K562 (cell line): ENCODE data around the gene CCDC28B. TPM values are rescaled to one million over a fixed set of nuclear protein-coding genes. Genes with fewer than 3 reads are reported as not detected.

Source experiments
- ATAC-seq: fragments of 200-7000 bp; cut with Tn5 transposase; 3 replicates; pipeline ENCODE4 v1.9.1; 2020; ENCODE audit warnings: moderate library complexity
- BruUV-seq: library from RNA; stranded (reverse); fragments of 400-500 nt; replicated peaks from 2 replicates; lab custom pipeline; 2021; lab: Mats Ljungman, UMichigan
- CTCF ChIA-PET: fragments of 300-600 bp; formaldehyde crosslinking; extraction: SDS; loops from one replicate; lab custom pipeline; 2021; ENCODE audit warnings: low intra/inter-chr PET ratio; lab: Yijun Ruan, JAX
- POLR2A ChIA-PET: fragments of 300-600, 350-650 bp; sonication (Branson Sonifier 250); formaldehyde crosslinking; extraction: SDS; loops from one replicate; lab custom pipeline; 2021; ENCODE audit warnings: antibody characterized with exemption, inconsistent platforms; lab: Yijun Ruan, JAX
- DNase-seq, 4 experiments: peaks; one replicate each; pipeline versions ENCODE4 v3.0.0 to v3.0.0-alpha.2; 2011 to 2018; ENCODE audit warnings: low spot score in 3 of 4, mixed read lengths in 3 of 4; ENCODE audit errors: extremely low read depth in 1 of 4
- FAIRE-seq: peaks from 2 replicates; lab custom pipeline; 2011; peaks lifted over from hg19 to GRCh38; lab: Jason Lieb, UNC
- H2AFZ ChIP-seq: 2 replicates; pipeline ENCODE4 v1.6.0; 2011; ENCODE audit warnings: low read depth, low read length, control low read depth, inconsistent platforms
- H3K27ac ChIP-seq: fragments of 200-600 bp; 3 replicates; pipeline ENCODE4 v1.8.0; 2011; ENCODE audit warnings: low read depth, mild to moderate bottlenecking, control low read depth, inconsistent platforms, low read length, moderate library complexity, mixed read lengths; ENCODE audit errors: extremely low read depth
- H3K27me3 ChIP-seq, 2 experiments: fragments of 300-600 bp in 1 of 2; 2 replicates in 1 of 2; 3 replicates in 1 of 2; pipeline versions ENCODE4 v1.6.0 to v1.8.0; 2011; ENCODE audit warnings: inconsistent platforms in 2 of 2, low read length in 2 of 2, mild to moderate bottlenecking in 1 of 2, mixed read lengths in 1 of 2, moderate library complexity in 1 of 2; ENCODE audit not compliant: control insufficient read depth in 2 of 2, insufficient read depth in 2 of 2
- H3K36me3 ChIP-seq: fragments of 300-600 bp; 3 replicates; pipeline ENCODE4 v1.8.0; 2011; ENCODE audit warnings: mild to moderate bottlenecking, low read length, inconsistent platforms; ENCODE audit not compliant: control insufficient read depth, insufficient read depth
- H3K4me1 ChIP-seq, 2 experiments: fragments of 200-600 bp in 1 of 2; replicated peaks in 1 of 2; 2 replicates in 1 of 2; 3 replicates in 1 of 2; pipeline versions ENCODE4 v1.5.1 to v1.8.0; 2011; ENCODE audit warnings: inconsistent platforms in 2 of 2, low read length in 2 of 2, mild to moderate bottlenecking in 1 of 2, mixed read lengths in 1 of 2, moderate library complexity in 1 of 2; ENCODE audit not compliant: control insufficient read depth in 2 of 2, insufficient read depth in 2 of 2
- H3K4me2 ChIP-seq: 2 replicates; pipeline ENCODE4 v1.6.1; 2011; ENCODE audit warnings: low read length, control low read depth, inconsistent platforms, mixed read lengths; ENCODE audit not compliant: insufficient read depth
- H3K4me3 ChIP-seq: fragments of 200-600 bp; sonication (generic), shearing (Covaris generic); 2 replicates; pipeline ENCODE4 v1.5.1; 2016; ENCODE audit warnings: control low read depth, inconsistent platforms
- H3K79me2 ChIP-seq: fragments of 200-600 bp; 3 replicates; pipeline ENCODE4 v1.8.0; 2011; ENCODE audit warnings: low read length, inconsistent platforms; ENCODE audit not compliant: control insufficient read depth, insufficient read depth
- H3K9ac ChIP-seq, 2 experiments: 2 replicates each; pipeline versions ENCODE4 v1.6.0 to v1.6.1; 2011; ENCODE audit warnings: low read depth in 2 of 2, low read length in 2 of 2, control low read depth in 1 of 2, inconsistent platforms in 1 of 2, mild to moderate bottlenecking in 1 of 2, mixed read lengths in 1 of 2; ENCODE audit not compliant: insufficient read depth in 1 of 2
- H3K9me1 ChIP-seq: one replicate; pipeline ENCODE4 v1.6.0; 2011; ENCODE audit warnings: inconsistent platforms, mild to moderate bottlenecking, low read length, moderate library complexity; ENCODE audit not compliant: control insufficient read depth, insufficient read depth
- H3K9me3 ChIP-seq: replicated peaks from 2 replicates; pipeline ENCODE4 v1.5.1; 2011; ENCODE audit warnings: low read depth, low read length, inconsistent platforms; ENCODE audit not compliant: control insufficient read depth, insufficient read depth
- H4K20me1 ChIP-seq: replicated peaks from 2 replicates; pipeline ENCODE4 v1.6.1; 2011; ENCODE audit warnings: low read length, inconsistent platforms, mixed read lengths; ENCODE audit not compliant: control insufficient read depth, insufficient read depth
- FOXK2 ChIP-seq, 2 experiments: fragments of 450-650 bp; IDR thresholded peaks in 1 of 2; conservative IDR thresholded peaks in 1 of 2; 2 replicates each; pipeline ENCODE4 v1.6.1; 2016; ENCODE audit warnings: low read depth in 2 of 2, mild to moderate bottlenecking in 1 of 2
- MTF1 ChIP-seq: fragments of 250-450 bp; sonication (Bioruptor Pico); IDR thresholded peaks from 2 replicates; pipeline ENCODE4 v1.9.0; 2021; ENCODE audit warnings: moderate library complexity, mild to moderate bottlenecking, inconsistent platforms, borderline replicate concordance
- NR1H2 ChIP-seq: sonication (generic); formaldehyde crosslinking; IDR thresholded peaks from 2 replicates; pipeline ENCODE4 v1.4.0; 2020; ENCODE audit warnings: mild to moderate bottlenecking, missing genetic modification reagents
- POLR2H ChIP-seq: IDR thresholded peaks from 2 replicates; pipeline ENCODE4 v1.6.1; 2016; ENCODE audit warnings: missing genetic modification characterization, low read depth, mild to moderate bottlenecking, control low read depth, missing compliant biosample characterization, moderate library complexity
- RBBP5 ChIP-seq: fragments of 200-600 bp; sonication (generic); IDR thresholded peaks from 2 replicates; pipeline ENCODE4 v1.6.1; 2012; ENCODE audit warnings: borderline replicate concordance, mild to moderate bottlenecking, low read length, control low read depth, inconsistent platforms; ENCODE audit not compliant: insufficient read depth, poor library complexity, severe bottlenecking
- WGBS: fragments of 100-300 bp; shearing (Covaris generic); methylation state at CpG from one replicate; pipeline ENCODE4 v1.1.6; 2016; ENCODE audit warnings: low coverage, mixed read lengths; ENCODE audit not compliant: insufficient coverage; ENCODE audit errors: missing lambda C conversion rate; 5-methylcytosine and 5-hydroxymethylcytosine counted together
- in situ Hi-C: fragments of 300-500 bp; cut with MboI; formaldehyde crosslinking; loops from 4 replicates; pipeline ENCODE4 v1.15.0; 2018; ENCODE audit warnings: inconsistent platforms, mixed read lengths
- intact Hi-C: fragments of 100-400 bp; cut with micrococcal nuclease; formaldehyde crosslinking; loops from 2 replicates; pipeline ENCODE4 v1.14.2; 2022
- polyA plus RNA-seq, 8 experiments: library from polyadenylated mRNA; depleted of rRNA in 4 of 8; stranded (reverse) in 5 of 8; unstranded in 3 of 8; fragments of >200 nt; fragmentation: Nextera tagmentation in 2 of 8; fragmentation: Illumina TruSeq in 1 of 8; extraction: Ambion mirVana in 2 of 8; extraction: Trizol in 1 of 8; gene quantifications; 2 replicates each; pipeline versions ENCODE4 v1.2.1 to v1.2.3, GENCODE V29; 2011 to 2014; ENCODE audit warnings: inconsistent platforms in 1 of 8, missing spikeins in 1 of 8
- total RNA-seq, 7 experiments: library from RNA; depleted of rRNA in 6 of 7; stranded (reverse); fragments of >200 nt in 6 of 7; fragmentation: Illumina TruSeq in 2 of 7; extraction: Trizol in 2 of 7; gene quantifications; 2 replicates each; pipeline versions ENCODE4 v1.2.1 to v1.2.3, GENCODE V29; 2011 to 2021; ENCODE audit warnings: low replicate concordance in 1 of 7

CCDC28B gene
- total and polyA plus RNA-seq, 9 of the 15 experiments (the other 6 are each of a cell fraction or from before 2014, with no cell fraction given) = 5.7 to 54.5 (median 31.7) TPM

- 66% methylated on average over 9 of the region's 9 CpGs for WGBS
- no peaks in the 10 kb centered on the region for H3K27me3 ChIP-seq
- peaks cover 49% of the 10 kb centered on the region for H3K36me3 ChIP-seq
- peak overlapping the region; percentile 89 for H3K27ac ChIP-seq
- H3K79me2 ChIP-seq = peaks cover 60% of the 10 kb centered on the region
- no peak overlapping the region for H2AFZ ChIP-seq
- TSS peak; percentile 64 for BruUV-seq
- H3K4me1 ChIP-seq = peaks cover 25 to 30% of the 10 kb centered on the region in 2 experiments
- ChIA-PET POLR2A (interaction anchor here (0.6 to 11.6 kb wide), 9 partner anchors 9 to 196 kb away, joined by 3 to 201 read pairs (median 3); partner anchors contain the start of genes CCDC28B and KPNA6), CTCF (no interaction called here)
- FAIRE-seq = no peak
- H3K9me1 ChIP-seq = peaks cover 4% of the 10 kb centered on the region
- H3K4me3 ChIP-seq = peak overlapping the region; percentile 77
- intact Hi-C loops (loop anchor here (5.0 to 10.0 kb wide), 2 partner anchors 54 to 166 kb away; partner anchors contain the start of gene KHDRBS1), in situ Hi-C loops (no loop called here)
- no peaks in the 10 kb centered on the region for H3K9me3 ChIP-seq
- TF ChIP-seq FOXK2 (conservative IDR thresholded peaks at IDR 0.05 in 1 of 2, IDR thresholded peaks at IDR 0.05 in 1 of 2; ENCODE audit: low read depth in 2 of 2) (no peak), RBBP5 (peak; percentile 3), NR1H2 (CRISPR knock-in tag) (peak; percentile 65; the same call in 1 of the 2 replicates), MTF1 (CRISPR knock-in tag) (peak; percentile 4; the same call in 1 of the 2 replicates), POLR2H (tag) (no peak; the same call in 1 of the 2 replicates)
- no peaks in the 10 kb centered on the region; the same call in 1 of the 2 replicates for H4K20me1 ChIP-seq
- DNase-seq = no peak
- H3K4me2 ChIP-seq = peak overlapping the region; percentile 92
- peak overlapping the region; percentile 83 to 97 for H3K9ac ChIP-seq
- ATAC-seq = no peak
Measured at GRCh38 chr1:32181065-32181464, 19.3 kb upstream of the CCDC28B start.
